Right cardiac atrium (tissue), 5 donors: ENCODE data around the gene STK39. TPM values are rescaled to one million over a fixed set of nuclear protein-coding genes. Genes with fewer than 3 reads are reported as not detected.

Source experiments
- ATAC-seq, 2 donors: fragments of 200-7000 bp; cut with Tn5 transposase; one replicate each; pipeline versions ENCODE4 v1.8.0 to v1.9.1; 2020; ENCODE audit warnings: moderate library complexity in 2 of 2, mild to moderate bottlenecking in 1 of 2
- DNase-seq, 3 donors: peaks; one replicate each; pipeline ENCODE4 v3.0.0-alpha.2; 2020
- H3K27ac ChIP-seq: one replicate; pipeline ENCODE4 v1.5.1; 2013; ENCODE audit warnings: mild to moderate bottlenecking, low read length, control low read depth, moderate library complexity
- H3K27me3 ChIP-seq: one replicate; pipeline ENCODE4 v1.6.1; 2013; ENCODE audit not compliant: control insufficient read depth, insufficient read depth
- H3K4me1 ChIP-seq: one replicate; pipeline ENCODE4 v1.6.1; 2013; ENCODE audit warnings: low read length; ENCODE audit not compliant: control insufficient read depth, insufficient read depth
- H3K4me3 ChIP-seq: one replicate; pipeline ENCODE4 v1.5.1; 2013; ENCODE audit warnings: low read length, control low read depth
- H3K9me3 ChIP-seq: one replicate; pipeline ENCODE4 v1.6.1; 2013; ENCODE audit warnings: low read length; ENCODE audit not compliant: control insufficient read depth
- WGBS: extraction: QIAGEN DNeasy Blood & Tissue Kit; methylation state at CpG from one replicate; pipeline ENCODE4 v1.1.7; 2013; 5-methylcytosine and 5-hydroxymethylcytosine counted together
- intact Hi-C, 4 donors: fragments of 100-400 bp; cut with DNase I; formaldehyde crosslinking; loops; one replicate each; pipeline versions ENCODE4 v1.11.0 to v1.14.0; 2022 to 2023
- polyA plus RNA-seq: library from polyadenylated mRNA; stranded (reverse); fragments of 200-250 nt; gene quantifications from one replicate; pipeline ENCODE4 v1.2.3, GENCODE V29; 2013
- total RNA-seq, 4 donors: library from RNA; stranded (reverse); fragmentation: NEBNext Ultra II Directional; extraction: Animal tissue kit (Norgen Biotek cat#: 25700); gene quantifications; one replicate each; pipeline ENCODE4 v1.2.1, GENCODE V29; 2021
- donor health status: healthy with polysubstance abuse.
- donor health status: DM: no; HTN: yes; CAD: no.
- donor health status: DM: no; HTN: no; CAD: no.
- donor health status: DM: no; HTN: yes; CAD: no; lungs with severe emphysema.
- donor health status: DM: yes; HTN: yes; CAD: no.

The STK39 gene
- total and polyA plus RNA-seq, 5 donors: 9.0 to 10.5 (median 10.2) TPM

DNA sequence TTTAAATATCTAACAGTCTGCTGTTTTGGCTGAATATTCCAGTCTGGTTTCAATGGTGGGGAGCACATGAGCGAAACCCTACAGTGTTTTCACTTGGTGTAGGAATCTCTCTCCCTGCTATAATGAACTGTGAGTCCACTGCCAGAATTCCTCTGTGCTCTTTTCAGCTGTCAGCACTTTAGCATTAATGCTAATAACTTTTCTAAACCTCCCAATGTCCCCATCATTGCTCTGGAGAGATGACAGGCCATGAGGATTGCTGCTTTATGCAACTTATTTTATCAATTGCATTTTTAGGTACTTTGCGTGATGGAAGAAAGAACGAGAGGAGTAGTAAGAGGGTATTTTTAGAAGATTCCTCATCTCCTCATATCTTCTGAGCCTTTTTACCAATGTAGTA is 25.3 kb downstream of the STK39 start:
- DNase-seq: no peak
- Histone ChIP-seq H3K9me3 (no peaks in the 10 kb centered on the region), H3K27ac (no peak overlapping the region), H3K4me1 (peaks cover 5% of the 10 kb centered on the region), H3K4me3 (no peak overlapping the region), H3K27me3 (no peaks in the 10 kb centered on the region)
- WGBS: 63% methylated on average over 3 of the region's 3 CpGs
- intact Hi-C loops: no loop called here
- peak in 1 of 2 donors; percentile 24 for ATAC-seq

DNA sequence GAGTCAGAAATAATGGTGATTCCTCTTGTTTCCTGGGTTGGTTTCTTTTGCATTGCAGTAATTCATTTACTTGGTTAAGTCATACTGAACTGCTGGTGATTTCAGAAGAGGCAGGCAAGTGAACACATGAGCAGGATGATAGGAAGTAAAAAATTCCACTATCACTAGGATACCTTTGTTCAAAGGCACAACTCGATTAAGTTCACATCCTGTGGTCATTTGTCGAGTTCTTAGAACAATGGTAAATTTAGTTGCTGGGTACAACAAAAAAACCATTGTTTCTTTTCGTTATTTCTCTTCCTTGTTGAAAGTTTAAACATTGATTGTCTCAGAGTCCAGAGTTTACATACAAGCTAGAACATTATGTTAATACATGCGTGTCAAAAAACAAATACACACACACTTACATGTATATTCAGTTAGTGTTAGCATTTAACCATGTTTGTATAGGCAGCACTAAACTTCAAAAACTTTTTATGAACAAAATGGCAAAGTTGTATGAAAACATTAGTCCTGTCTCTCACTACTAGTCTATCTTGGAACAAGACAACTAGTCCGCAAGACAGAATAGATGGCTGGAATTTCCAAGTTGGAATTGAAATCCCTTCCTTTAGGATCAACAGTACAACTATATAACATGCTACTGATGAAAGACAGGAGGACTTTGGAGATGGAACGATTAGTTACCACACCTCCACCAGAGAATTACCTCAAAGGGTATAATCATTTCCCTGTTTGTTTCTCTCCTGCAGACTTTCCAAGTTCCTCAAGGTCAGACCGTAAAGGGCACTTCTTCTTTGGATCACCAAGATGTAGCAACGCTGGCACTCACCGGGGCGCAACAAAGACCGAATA is 26.2 kb downstream of the STK39 start:
- intact Hi-C loops: no loop called here
- Histone ChIP-seq H3K4me3 (no peak overlapping the region), H3K27me3 (no peaks in the 10 kb centered on the region), H3K27ac (no peak overlapping the region), H3K9me3 (no peaks in the 10 kb centered on the region), H3K4me1 (peaks cover 5% of the 10 kb centered on the region)
- ATAC-seq (peak in 1 of 2 donors; percentile 59), DNase-seq (no peak)
- 81% methylated on average over 11 of the region's 11 CpGs for WGBS

- H3K4me3 ChIP-seq: no peak overlapping the region
- H3K27me3 ChIP-seq: no peaks in the 10 kb centered on the region
- no peak for DNase-seq
- no peaks in the 10 kb centered on the region for H3K9me3 ChIP-seq
- intact Hi-C loops: no loop called here
- no peak for ATAC-seq
- H3K4me1 ChIP-seq: peaks cover 5% of the 10 kb centered on the region
- no peak overlapping the region for H3K27ac ChIP-seq
- WGBS: 58% methylated on average over 2 of the region's 2 CpGs
Measured at GRCh38 chr2:168217920-168218319, 29.5 kb downstream of the STK39 start.

GRCh38 chr2:168216351-168217005 is 30.9 kb downstream of the STK39 start:
- no peak overlapping the region for H3K4me3 ChIP-seq
- no peaks in the 10 kb centered on the region for H3K27me3 ChIP-seq
- intact Hi-C loops: no loop called here
- DNase-seq (no peak), ATAC-seq (peak in 1 of 2 donors; percentile 40)
- no peaks in the 10 kb centered on the region for H3K9me3 ChIP-seq
- peaks cover 3% of the 10 kb centered on the region for H3K4me1 ChIP-seq
- no peak overlapping the region for H3K27ac ChIP-seq
- WGBS: 86% methylated on average over 12 of the region's 12 CpGs

DNA sequence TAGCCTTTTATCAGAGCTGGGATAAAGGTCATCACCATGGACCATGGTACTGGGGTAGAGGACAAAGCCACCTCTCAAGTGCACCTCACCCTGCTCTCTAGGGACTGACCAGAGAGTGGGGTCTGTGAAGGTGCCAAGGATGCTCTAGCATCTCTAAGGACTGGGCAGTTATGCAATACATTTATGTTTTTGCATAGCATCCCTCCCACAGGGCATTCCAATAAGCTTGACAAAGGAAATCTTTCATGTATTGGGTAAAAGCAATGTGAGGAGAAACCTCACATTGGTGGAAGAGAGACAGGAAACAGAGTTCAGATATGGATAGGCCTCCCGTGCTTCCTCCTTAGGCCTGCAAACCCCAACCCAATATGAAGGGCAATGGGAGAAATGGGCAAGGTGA is 31.6 kb downstream of the STK39 start:
- no peak overlapping the region for H3K4me3 ChIP-seq
- H3K27ac ChIP-seq: no peak overlapping the region
- intact Hi-C loops: no loop called here
- 67% methylated on average over 1 of the region's 1 CpG for WGBS
- DNase-seq: no peak
- H3K4me1 ChIP-seq: peaks cover 3% of the 10 kb centered on the region
- H3K9me3 ChIP-seq: no peaks in the 10 kb centered on the region
- H3K27me3 ChIP-seq: no peaks in the 10 kb centered on the region
- ATAC-seq: no peak

GRCh38 chr2:168212866-168213265 is 34.5 kb downstream of the STK39 start:
- intact Hi-C loops: no loop called here
- H3K27ac ChIP-seq: no peak overlapping the region
- no peak for ATAC-seq

GRCh38 chr2:168212167-168212566 is 35.2 kb downstream of the STK39 start:
- Histone ChIP-seq H3K27me3 (no peaks in the 10 kb centered on the region), H3K4me1 (peaks cover 7% of the 10 kb centered on the region), H3K4me3 (no peak overlapping the region), H3K9me3 (no peaks in the 10 kb centered on the region), H3K27ac (no peak overlapping the region)
- DNase-seq: no peak
- intact Hi-C loops: no loop called here
- WGBS: 68% methylated on average over 4 of the region's 4 CpGs
- no peak for ATAC-seq

More at GRCh38 chr2:168212866-168213265, 34.5 kb downstream of the STK39 start:
- WGBS: 58% methylated on average over 3 of the region's 3 CpGs
- Histone ChIP-seq H3K4me3 (no peak overlapping the region), H3K4me1 (peaks cover 7% of the 10 kb centered on the region), H3K9me3 (no peaks in the 10 kb centered on the region), H3K27me3 (no peaks in the 10 kb centered on the region)
- no peak for DNase-seq

DNA sequence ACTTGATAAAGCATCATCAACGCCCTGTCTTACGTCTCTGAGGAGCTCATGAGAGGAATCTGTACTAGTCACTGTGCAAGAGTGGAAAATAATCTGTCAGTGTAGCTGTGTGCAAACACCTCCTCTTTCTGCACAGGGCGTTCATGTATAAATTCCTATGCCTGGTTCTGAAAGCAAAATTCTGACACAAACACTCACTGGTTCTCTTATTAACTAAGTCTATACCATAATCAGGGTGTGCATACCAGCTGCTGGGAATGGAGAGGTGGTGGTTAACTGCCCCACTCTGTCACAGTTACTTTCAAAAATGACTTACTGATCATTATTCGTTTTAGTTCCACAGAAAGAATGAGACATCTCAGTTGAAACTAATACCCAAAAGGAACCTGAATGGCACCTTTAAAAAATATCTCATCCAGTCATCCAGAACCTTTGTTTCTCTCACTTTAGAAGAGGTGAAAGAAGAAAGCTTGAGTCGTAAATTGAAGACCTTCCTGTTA is 35.7 kb downstream of the STK39 start:
- Histone ChIP-seq H3K9me3 (no peaks in the 10 kb centered on the region), H3K27me3 (no peaks in the 10 kb centered on the region), H3K27ac (no peak overlapping the region), H3K4me3 (no peak overlapping the region), H3K4me1 (peaks cover 7% of the 10 kb centered on the region)
- intact Hi-C loops: no loop called here
- ATAC-seq (no peak), DNase-seq (no peak)
- WGBS: 69% methylated on average over 5 of the region's 5 CpGs

- no peaks in the 10 kb centered on the region for H3K27me3 ChIP-seq
- no peak overlapping the region for H3K27ac ChIP-seq
- ATAC-seq (peak; percentile 77 to 79), DNase-seq (no peak)
- no peaks in the 10 kb centered on the region for H3K9me3 ChIP-seq
- WGBS: 32% methylated on average over 3 of the region's 3 CpGs
- peaks cover 7% of the 10 kb centered on the region for H3K4me1 ChIP-seq
- intact Hi-C loops: no loop called here
- no peak overlapping the region for H3K4me3 ChIP-seq
Measured at GRCh38 chr2:168210895-168211570, 36.4 kb downstream of the STK39 start.

- 83% methylated on average over 9 of the region's 9 CpGs for WGBS
Measured at GRCh38 chr2:168210216-168210894, 37.0 kb downstream of the STK39 start.

More at GRCh38 chr2:168210216-168210894, 37.0 kb downstream of the STK39 start:
- ATAC-seq: no peak
- H3K9me3 ChIP-seq: no peaks in the 10 kb centered on the region
- intact Hi-C loops: no loop called here
- no peak overlapping the region for H3K4me3 ChIP-seq
- no peak for DNase-seq
- H3K27ac ChIP-seq: no peak overlapping the region
- no peaks in the 10 kb centered on the region for H3K27me3 ChIP-seq
- peaks cover 7% of the 10 kb centered on the region for H3K4me1 ChIP-seq
